Motor neuron (in vitro differentiated cells): ENCODE data around the gene C12orf57. TPM values are rescaled to one million over a fixed set of nuclear protein-coding genes. Genes with fewer than 3 reads are reported as not detected.

Source experiments
- ATAC-seq, 8 experiments: fragments of 200-7000 bp; cut with Tn5 transposase; replicated peaks in 6 of 8; 2 replicates each; pipeline ENCODE4 v1.8.0; 2021; ENCODE audit warnings: mild to moderate bottlenecking in 8 of 8, moderate library complexity in 8 of 8
- H3K27ac ChIP-seq, 2 donors: fragments of 250-450 bp; sonication (Bioruptor Pico); 2 replicates each; pipeline ENCODE4 v1.9.0; 2021; ENCODE audit warnings: antibody characterized with exemption in 2 of 2, mild to moderate bottlenecking in 2 of 2, moderate library complexity in 1 of 2
- H3K4me1 ChIP-seq, 2 donors: fragments of 250-450 bp; sonication (Bioruptor Pico); replicated peaks in 1 of 2; 2 replicates each; pipeline ENCODE4 v1.6.1; 2021; ENCODE audit warnings: antibody characterized with exemption in 2 of 2, mild to moderate bottlenecking in 2 of 2, moderate library complexity in 1 of 2
- H3K4me3 ChIP-seq, 5 donors: fragments of 250-450 bp; sonication (Bioruptor Pico); 2 replicates each; pipeline ENCODE4 v1.9.0; 2021; ENCODE audit warnings: antibody characterized with exemption in 5 of 5, mild to moderate bottlenecking in 5 of 5, moderate library complexity in 4 of 5
- WGBS, 10 experiments: fragments of 450-650 bp; shearing (Covaris generic); methylation state at CpG; one replicate each; pipeline ENCODE4 v1.0.0; 2022; 5-methylcytosine and 5-hydroxymethylcytosine counted together
- in situ Hi-C, 9 experiments: fragments of 400-800 bp; cut with MboI; loops; one replicate each; pipeline ENCODE4 v1.15.0; 2021; ENCODE audit warnings: low sequenced_read_pairs in 9 of 9, low pct_unique_long_range_greater_than_20kb in 2 of 9; ENCODE audit not compliant: unreplicated experiment in 9 of 9
- total RNA-seq, 8 experiments: library from RNA; unstranded; fragments of 300-600 nt; gene quantifications; 2 replicates each; pipeline versions ENCODE4 v1.2.3 to v1.2.4, GENCODE V29; 2022

C12orf57 gene
- total RNA-seq, 8 experiments from 2014 or later = 150 to 828 (median 513) TPM

DNA sequence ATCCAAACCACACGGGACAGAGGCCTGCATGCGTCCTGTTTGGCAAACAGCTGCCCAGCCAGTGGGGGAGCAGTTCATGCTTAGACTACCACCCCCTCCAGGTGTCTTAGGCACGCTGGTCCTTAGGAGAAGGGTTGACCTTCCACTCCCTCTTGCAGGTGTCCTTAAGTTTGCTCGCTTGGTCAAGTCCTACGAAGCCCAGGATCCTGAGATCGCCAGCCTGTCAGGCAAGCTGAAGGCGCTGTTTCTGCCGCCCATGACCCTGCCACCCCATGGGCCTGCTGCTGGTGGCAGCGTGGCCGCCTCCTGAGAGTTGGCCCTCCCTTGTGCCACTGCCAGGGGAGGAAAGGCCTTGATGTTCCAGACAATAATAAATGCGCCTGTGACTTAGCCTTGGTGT is 1.8 kb downstream of the C12orf57 start:
- H3K4me1 ChIP-seq = peaks cover 11 to 14% of the 10 kb centered on the region in 2 donors
- 70 to 100% (median 95%) methylated on average over 1 to 8 of the region's 11 CpGs; no CpG with 5 or more reads in 5 of the 10 experiments for WGBS, 10 experiments
- H3K4me3 ChIP-seq = no peak overlapping the region

DNA sequence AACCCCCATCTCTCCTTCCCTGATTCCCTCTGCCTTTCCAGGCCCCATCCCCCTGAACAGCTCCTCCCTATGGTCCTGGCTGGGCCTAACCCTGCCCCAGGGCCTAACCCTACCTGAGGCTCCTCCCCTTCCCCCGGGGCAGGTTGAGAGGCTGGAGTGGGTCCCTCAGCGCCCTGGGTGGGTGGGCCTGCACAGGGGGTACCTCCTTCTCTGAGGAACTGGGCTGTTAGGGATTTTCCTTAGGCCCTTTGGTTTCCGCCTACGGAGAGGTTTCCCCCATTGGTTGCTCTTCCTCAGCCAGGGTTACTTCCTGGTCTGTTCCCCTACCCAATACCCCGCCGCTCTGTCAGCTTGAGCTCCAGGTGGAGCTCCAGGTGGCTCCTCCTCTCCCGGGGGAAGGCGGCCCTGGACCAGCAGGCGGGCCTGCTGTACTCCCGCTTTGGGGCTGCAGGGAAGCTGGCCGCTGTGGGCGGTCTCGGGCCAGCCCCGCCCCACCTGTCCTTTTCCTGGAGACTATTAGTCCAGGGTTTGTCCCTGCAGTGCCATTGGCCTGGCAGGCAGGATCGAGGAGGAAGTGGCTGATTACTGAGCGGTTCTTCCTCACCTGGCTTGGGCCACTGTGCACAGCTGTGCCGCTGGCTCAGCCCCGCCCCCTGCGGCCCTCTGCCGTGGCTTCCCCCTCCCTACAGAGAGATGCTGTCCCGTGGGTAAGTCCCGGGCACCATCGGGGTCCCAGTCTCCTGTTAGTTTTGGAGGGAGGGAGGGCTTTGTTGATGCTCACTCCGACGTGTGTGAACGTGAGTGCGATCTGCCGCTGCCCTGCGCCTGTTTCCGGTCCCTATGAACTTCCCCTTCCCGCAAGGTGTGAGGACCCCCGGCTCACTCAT is 2.5 kb downstream of the C12orf57 start:
- in situ Hi-C loops = loop anchor here in 2 of 9 experiments (25.0 kb wide), 1 partner anchor 166 kb away; the partner anchor contains the start of gene C1RL (in 2 of the 2)
- ATAC-seq = peak in 2 of 8 experiments; percentile 1 to 4
- H3K4me3 ChIP-seq = no peak overlapping the region
- H3K27ac ChIP-seq = no peak overlapping the region
- whole genome bisulfite sequencing, 10 experiments = 56 to 100% (median 71%) methylated on average over 2 to 7 of the region's 32 CpGs; no CpG with 5 or more reads in 6 of the 10 experiments
- peaks cover 11 to 14% of the 10 kb centered on the region in 2 donors for H3K4me1 ChIP-seq

More for the DNA sequence above, 1.8 kb downstream of the C12orf57 start:
- no peak for ATAC-seq
- no peak overlapping the region for H3K27ac ChIP-seq
- in situ Hi-C loops = loop anchor here in 2 of 9 experiments (25.0 kb wide), 1 partner anchor 167 kb away; the partner anchor contains the start of gene C1RL (in 2 of the 2)

DNA sequence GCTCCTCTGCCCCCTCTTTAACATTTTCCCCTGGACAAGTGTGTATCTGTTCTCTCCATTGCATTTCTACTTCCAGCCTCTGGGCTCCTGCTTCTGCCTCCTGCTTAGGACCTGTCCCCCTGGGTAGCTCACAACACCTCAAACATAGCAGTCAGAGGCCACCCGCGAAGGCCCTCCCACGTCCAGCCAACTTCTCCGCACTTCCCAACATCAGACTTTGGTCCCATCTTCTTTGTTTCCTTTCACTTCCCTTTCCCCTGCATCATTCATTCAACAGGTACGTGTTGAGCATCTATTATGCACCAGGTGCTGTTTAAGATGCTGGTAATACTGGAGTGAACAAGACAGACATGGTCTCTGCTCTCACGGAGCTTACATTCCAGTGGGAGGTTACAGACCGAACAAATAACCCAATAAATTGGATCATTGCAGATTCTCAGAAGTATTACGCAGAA is 3.1 kb downstream of the C12orf57 start:
- 38 to 93% (median 80%) methylated on average over 2 to 4 of the region's 8 CpGs; no CpG with 5 or more reads in 2 of the 10 experiments for WGBS, 10 experiments
- no peak overlapping the region for H3K27ac ChIP-seq
- in situ Hi-C loops = loop anchor here in 2 of 9 experiments (25.0 kb wide), 1 partner anchor 165 kb away; the partner anchor contains the start of gene C1RL (in 2 of the 2)
- peaks cover 11 to 14% of the 10 kb centered on the region in 2 donors for H3K4me1 ChIP-seq
- no peak overlapping the region for H3K4me3 ChIP-seq
- no peak for ATAC-seq

DNA sequence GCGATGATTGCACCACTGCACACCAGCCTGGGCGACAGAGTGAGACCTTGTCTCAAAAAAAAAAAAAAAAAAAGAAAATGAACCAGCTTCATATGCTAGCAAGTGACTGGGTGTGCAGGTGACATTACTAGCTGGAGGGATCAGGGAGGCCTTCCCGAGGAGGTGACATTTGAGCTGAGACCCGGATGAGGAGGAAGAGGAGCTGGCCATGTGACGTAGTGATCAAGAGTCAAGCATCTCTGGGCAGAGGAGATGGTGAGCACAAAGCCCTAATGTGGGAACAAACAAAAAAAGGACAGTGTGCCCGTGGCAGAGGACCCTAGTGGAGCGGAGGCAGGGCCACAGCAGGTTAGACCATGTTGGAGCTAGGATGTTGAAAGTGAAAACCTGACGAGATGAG is 3.8 kb downstream of the C12orf57 start:
- no peak overlapping the region for H3K27ac ChIP-seq
- in situ Hi-C loops = loop anchor here in 2 of 9 experiments (25.0 kb wide), 1 partner anchor 165 kb away; the partner anchor contains the start of gene C1RL (in 2 of the 2)
- no peak overlapping the region for H3K4me3 ChIP-seq
- WGBS, 10 experiments = 65 to 100% (median 91%) methylated on average over 1 to 8 of the region's 8 CpGs
- no peak for ATAC-seq
- H3K4me1 ChIP-seq = peaks cover 11 to 14% of the 10 kb centered on the region in 2 donors

DNA sequence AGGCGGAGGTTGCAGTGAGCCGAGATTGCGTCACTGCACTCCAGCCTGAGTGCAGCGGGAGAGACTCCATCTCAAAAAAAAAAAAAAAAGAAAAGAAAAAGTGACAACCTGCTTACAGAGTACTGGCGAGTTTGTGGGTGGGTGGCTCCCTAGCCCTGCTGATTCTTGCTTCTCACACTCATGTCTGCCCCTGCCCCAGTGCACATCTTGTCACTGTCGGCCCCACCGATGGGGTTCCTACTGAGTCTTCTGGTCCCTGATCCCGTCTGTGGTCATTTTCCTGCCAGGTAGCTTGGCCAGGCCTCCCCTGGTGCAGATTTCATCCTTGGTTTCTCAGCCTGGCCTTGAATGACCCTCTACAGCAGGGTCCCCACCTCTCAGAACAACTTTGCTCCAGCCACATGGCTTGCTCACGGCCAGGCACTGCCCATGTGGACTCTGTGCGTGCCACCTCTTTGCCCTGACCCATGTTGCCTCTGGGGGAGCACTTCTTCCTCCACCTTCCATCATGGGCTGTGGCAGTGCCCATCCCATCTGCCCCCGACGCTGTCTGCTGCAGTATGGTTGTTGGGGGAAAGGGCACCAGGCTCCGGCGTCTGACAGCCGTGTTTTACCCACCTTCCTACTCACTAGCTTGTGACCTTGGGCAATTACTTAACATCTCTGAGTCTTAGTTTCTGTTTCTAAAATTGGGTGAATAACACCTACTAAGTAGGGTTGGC is 5.2 kb downstream of the C12orf57 start:
- Histone ChIP-seq H3K27ac (no peak overlapping the region), H3K4me3 (no peak overlapping the region), H3K4me1 (peaks cover 8 to 12% of the 10 kb centered on the region in 2 donors)
- in situ Hi-C loops = loop anchor here in 2 of 9 experiments (25.0 kb wide), 1 partner anchor 163 kb away; the partner anchor contains the start of gene C1RL (in 2 of the 2)
- 50 to 100% (median 88%) methylated on average over 3 to 7 of the region's 15 CpGs; no CpG with 5 or more reads in 2 of the 10 experiments for WGBS, 10 experiments
- ATAC-seq = no peak

DNA sequence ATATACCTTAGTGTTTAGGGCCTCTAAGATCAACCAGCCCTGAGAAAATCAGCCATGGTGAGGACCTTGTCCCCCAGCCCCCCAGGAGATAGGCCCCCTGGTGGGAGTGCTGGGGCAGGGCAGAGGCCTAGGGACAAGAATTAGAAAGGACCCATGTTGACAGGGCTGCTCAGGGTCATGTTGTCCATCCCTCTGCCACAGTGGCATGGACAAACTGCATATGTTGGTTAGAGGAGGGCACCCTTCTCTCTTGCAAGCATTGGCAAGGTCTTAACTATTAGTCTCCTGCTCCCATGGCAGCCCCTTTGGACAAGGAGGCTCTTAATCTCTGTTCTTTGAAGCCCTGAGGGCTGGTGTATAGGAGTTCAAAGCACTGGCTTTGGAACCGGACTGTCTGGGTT is 6.6 kb downstream of the C12orf57 start:
- WGBS, 10 experiments = 60 to 100% methylated on average over 1 of the region's 1 CpG; no CpG with 5 or more reads in 8 of the 10 experiments
- in situ Hi-C loops = loop anchor here in 1 of 9 experiments (25.0 kb wide), 1 partner anchor 162 kb away; the partner anchor contains the start of gene C1RL
- Histone ChIP-seq H3K4me1 (peaks cover 2 to 6% of the 10 kb centered on the region in 2 donors), H3K4me3 (no peak overlapping the region), H3K27ac (no peak overlapping the region)
- peak in 1 of 8 experiments; percentile 6 for ATAC-seq

DNA sequence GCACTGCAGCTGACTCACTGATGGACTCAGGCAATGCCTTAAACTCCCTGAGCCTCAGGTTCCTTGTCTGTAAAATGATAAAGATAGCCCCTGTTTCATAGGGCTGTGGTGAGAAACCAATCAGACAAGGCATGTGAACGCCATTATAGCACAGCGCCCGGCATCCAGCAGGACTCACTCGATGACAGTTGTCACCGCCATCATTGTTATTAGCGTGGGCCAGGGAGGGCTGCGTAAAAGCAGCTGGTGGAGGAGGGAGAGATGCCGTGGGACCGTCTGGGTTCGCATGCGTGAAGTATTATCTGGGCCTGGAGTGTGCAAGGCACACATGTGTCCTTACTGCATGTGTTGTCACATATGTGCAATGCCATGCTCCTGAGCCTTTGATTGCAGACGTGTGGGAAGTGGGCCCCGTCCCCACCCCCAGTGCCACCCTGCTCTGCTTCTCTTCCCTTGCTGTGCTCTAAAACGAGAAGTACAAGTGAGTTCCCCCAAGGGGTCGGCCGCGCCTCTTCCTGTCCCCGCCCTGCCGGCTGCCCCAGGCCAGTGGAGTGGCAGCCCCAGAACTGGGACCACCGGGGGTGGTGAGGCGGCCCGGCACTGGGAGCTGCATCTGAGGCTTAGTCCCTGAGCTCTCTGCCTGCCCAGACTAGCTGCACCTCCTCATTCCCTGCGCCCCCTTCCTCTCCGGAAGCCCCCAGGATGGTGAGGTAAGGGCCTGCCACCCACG is 7.2 kb downstream of the C12orf57 start, which contains the start of gene PTPN6:
PTPN6 (plus strand) TSS at position 546 of the 730 bp plus-strand sequence; CDS start at position 703, 157 bp downstream.
- peaks cover 0 to 6% of the 10 kb centered on the region in 2 donors for H3K4me1 ChIP-seq
- no peak within 1 kb of the TSS for H3K27ac ChIP-seq
- H3K4me3 ChIP-seq = no peak within 1 kb of the TSS
- 0 to 100% (median 70%) methylated on average over 1 to 3 of the region's 25 CpGs; no CpG with 5 or more reads in 4 of the 10 experiments for WGBS, 10 experiments
- ATAC-seq = no peak
- in situ Hi-C loops = loop anchor here in 1 of 9 experiments (25.0 kb wide), 1 partner anchor 161 kb away; the partner anchor contains the start of gene C1RL

DNA sequence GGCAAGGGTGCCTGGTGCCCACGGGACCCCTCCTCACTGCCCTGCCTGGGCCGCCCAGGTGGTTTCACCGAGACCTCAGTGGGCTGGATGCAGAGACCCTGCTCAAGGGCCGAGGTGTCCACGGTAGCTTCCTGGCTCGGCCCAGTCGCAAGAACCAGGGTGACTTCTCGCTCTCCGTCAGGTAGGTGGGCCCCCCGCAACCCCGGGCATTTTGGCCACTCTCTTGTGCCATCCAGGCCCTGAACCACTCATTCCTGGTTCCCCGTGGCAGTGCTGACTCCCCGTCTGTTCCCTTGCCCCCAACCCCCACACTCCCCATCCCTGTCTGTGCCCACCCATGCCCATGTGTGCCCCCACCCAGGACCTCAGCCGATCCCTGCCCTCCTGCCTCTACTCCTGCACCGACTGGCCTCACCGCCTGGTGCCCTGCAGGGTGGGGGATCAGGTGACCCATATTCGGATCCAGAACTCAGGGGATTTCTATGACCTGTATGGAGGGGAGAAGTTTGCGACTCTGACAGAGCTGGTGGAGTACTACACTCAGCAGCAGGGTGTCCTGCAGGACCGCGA is 7.8 kb downstream of the C12orf57 start:
- 90 to 100% methylated on average over 1 to 2 of the region's 20 CpGs; no CpG with 5 or more reads in 8 of the 10 experiments for WGBS, 10 experiments
- Histone ChIP-seq H3K4me1 (peaks cover 0 to 6% of the 10 kb centered on the region in 2 donors), H3K27ac (no peak overlapping the region), H3K4me3 (no peak overlapping the region)
- ATAC-seq = no peak
- in situ Hi-C loops = loop anchor here in 1 of 9 experiments (25.0 kb wide), 1 partner anchor 161 kb away; the partner anchor contains the start of gene C1RL

DNA sequence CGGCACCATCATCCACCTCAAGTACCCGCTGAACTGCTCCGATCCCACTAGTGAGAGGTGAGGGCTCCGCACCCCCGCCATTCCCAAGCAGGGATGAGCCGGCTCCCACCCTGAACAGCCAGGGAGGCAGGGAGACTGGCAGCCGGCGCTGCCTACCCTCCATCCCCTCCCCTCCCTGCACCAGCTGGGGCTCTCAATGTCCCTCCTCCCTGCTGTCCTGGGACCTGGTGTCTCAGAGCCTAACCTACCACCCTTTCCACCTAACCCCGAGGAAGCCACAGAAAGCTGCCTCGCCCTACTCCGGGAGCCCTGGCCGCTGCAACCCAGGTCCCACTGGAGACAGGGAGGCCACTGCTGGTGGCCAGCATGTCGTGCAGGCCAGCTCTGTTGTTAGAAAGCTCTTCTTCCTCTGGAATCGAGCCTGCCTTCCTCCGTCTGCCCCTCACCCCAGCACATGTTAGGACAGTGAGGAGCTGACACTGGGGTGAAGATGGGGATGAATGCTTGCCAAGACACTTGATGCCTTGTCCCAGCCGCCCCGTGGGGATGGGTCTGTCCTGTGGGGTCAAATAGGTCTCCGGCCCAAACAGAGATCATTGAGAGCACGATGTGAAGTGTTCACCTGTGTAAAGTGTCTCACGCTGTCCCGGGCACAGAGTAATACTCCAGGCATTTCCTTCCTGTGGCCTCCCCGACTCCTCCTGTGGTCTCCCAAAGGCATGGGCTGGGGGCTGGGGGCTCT is 8.5 kb downstream of the C12orf57 start:
- peaks cover 0 to 6% of the 10 kb centered on the region in 2 donors for H3K4me1 ChIP-seq
- no peak overlapping the region for H3K4me3 ChIP-seq
- WGBS, 10 experiments = 86 to 100% (median 87%) methylated on average over 1 to 4 of the region's 22 CpGs; no CpG with 5 or more reads in 6 of the 10 experiments
- in situ Hi-C loops = loop anchor here in 1 of 9 experiments (25.0 kb wide), 1 partner anchor 160 kb away; the partner anchor contains the start of gene C1RL
- H3K27ac ChIP-seq = no peak overlapping the region
- ATAC-seq = no peak

DNA sequence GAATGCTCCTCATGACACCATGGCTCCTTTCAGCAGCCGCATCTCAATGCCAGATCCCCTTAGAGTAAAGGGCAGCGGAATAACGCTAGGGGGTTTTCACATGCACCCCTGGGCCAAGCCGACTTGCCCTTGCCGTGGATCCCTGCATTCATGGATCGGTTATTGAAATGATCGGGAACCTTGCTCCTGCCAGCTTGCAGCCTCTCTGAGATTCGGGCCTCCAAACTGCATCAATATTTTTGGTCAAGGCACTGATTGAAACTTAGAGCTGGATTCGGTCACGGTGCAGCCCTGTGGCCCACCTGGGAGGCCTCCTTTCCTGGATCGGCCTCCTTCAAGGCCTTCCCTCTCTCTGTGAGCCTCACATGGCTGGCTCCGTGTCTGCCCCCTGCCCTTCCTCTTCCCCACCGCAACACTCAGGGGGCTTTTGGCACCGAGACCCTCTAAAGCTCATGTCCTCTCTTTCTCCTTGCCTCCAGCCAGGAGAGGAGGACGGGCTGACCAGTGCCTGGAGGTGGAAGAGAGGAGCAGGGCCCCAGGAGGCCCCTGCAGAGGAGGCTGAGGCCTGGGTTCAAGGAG is 9.1 kb downstream of the C12orf57 start:
- Histone ChIP-seq H3K27ac (no peak overlapping the region), H3K4me3 (no peak overlapping the region), H3K4me1 (peaks cover 0 to 6% of the 10 kb centered on the region in 2 donors)
- 70 to 100% (median 93%) methylated on average over 1 to 7 of the region's 15 CpGs; no CpG with 5 or more reads in 3 of the 10 experiments for WGBS, 10 experiments
- in situ Hi-C loops = loop anchor here in 1 of 9 experiments (25.0 kb wide), 1 partner anchor 159 kb away; the partner anchor contains the start of gene C1RL
- no peak for ATAC-seq
